HCT116 (cell line): ENCODE results near the gene RNF144B.

ENCODE experiments used
- CEBPB ChIP-seq: IDR thresholded peaks from 2 replicates; pipeline ENCODE4 v1.6.1; 2012; ENCODE audit warnings: low read depth
- CTCF ChIP-seq, 3 experiments: fragments of 200-600 bp in 1 of 3; sonication (generic) in 1 of 3; IDR thresholded peaks in 2 of 3; conservative IDR thresholded peaks in 1 of 3; 2 replicates each; pipeline ENCODE4 v1.5.1; 2012 to 2017; ENCODE audit warnings: low read depth in 2 of 3, low read length in 2 of 3, antibody characterized with exemption in 1 of 3, borderline replicate concordance in 1 of 3, control low read depth in 1 of 3, mild to moderate bottlenecking in 1 of 3, mixed read lengths in 1 of 3, mixed run types in 1 of 3, moderate library complexity in 1 of 3; ENCODE audit not compliant: insufficient read depth in 1 of 3
- EZH2phosphoT487 ChIP-seq: fragments of 200-600 bp; IDR thresholded peaks from 2 replicates; pipeline ENCODE4 v1.6.1; 2018; ENCODE audit warnings: antibody characterized with exemption, borderline replicate concordance
- POLR2A ChIP-seq: IDR thresholded peaks from 2 replicates; pipeline ENCODE4 v1.7.0; 2011; ENCODE audit warnings: borderline replicate concordance; ENCODE audit not compliant: insufficient read depth, insufficient read length; ENCODE audit errors: extremely low read depth
- POLR2AphosphoS5 ChIP-seq: IDR thresholded peaks from 2 replicates; pipeline ENCODE4 v1.6.1; 2011; ENCODE audit warnings: mild to moderate bottlenecking, low read depth, low read length, moderate library complexity
- SIN3A ChIP-seq: IDR thresholded peaks from 2 replicates; pipeline ENCODE4 v1.6.1; 2012; ENCODE audit warnings: low read depth

DNA sequence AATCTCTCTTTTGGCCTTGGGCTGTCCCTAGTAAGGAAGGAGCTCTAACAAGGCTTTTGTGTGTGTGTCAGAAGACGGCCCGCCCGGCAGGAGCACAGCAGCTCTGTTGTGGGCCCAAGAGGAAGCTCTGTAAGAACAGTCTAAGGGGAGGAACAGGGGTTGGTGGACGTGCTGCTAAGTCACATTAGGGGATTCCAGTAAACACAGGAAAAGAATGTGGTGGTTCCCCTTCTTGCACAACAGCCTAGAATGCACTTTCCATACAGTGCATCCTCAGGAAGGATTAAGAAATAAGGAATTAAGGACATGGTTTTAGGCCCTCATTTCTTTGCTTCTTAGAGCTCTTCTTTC lies 114.5 kb downstream of the RNF144B start:
- TF ChIP-seq POLR2AphosphoS5 = no peak
- no peak for TF ChIP-seq CTCF (IDR thresholded peaks at IDR 0.05 in 2 of 3, conservative IDR thresholded peaks at IDR 0.05 in 1 of 3; ENCODE audit: borderline replicate concordance in 1 of 3, insufficient read depth in 1 of 3, low read depth in 2 of 3, low read length in 2 of 3)
- no peak for TF ChIP-seq POLR2A
- no peak for TF ChIP-seq SIN3A
- no peak for TF ChIP-seq CEBPB
- no peak for TF ChIP-seq EZH2phosphoT487
